NCI-H1694 (cell line): ENCODE measurements around the gene PACS1.

Experiments
- DNase-seq: peaks from one replicate; lab custom pipeline; 2025; lab: John Stamatoyannopoulos, UW

PACS1 gene

DNA sequence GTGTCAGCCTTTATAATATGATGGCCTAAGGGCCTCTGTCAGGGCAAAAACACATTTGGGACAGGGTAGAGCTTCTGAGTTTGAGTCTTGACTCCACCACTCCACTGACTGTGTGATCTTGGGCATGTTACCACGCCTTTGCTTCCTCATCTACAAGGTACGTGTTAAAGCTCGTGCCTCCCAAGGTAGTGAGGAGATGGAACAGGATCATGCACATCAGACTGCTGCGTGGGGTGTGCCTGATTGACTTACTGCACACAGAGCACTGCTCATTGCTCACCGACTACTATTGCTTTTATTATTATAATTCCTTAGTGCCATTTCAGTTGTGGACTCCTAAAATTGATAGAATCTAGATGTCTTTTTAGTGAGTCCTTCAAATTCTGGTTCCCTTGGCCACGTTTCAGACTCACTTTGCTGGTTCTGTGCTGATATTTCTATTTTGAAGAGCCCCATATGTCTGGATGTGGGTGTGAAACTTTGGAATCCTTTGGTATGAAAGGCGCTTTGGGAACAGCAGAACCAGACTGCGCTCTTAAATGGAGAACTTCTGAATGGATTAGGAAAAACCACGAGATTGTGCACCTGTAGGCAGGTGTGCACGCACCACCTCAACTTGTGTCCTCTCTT, 154.3 kb downstream of the PACS1 start:
- DNase-seq: no peak

GRCh38 chr11:66225066-66225465, 155.0 kb downstream of the PACS1 start:
- no peak for DNase-seq

DNA sequence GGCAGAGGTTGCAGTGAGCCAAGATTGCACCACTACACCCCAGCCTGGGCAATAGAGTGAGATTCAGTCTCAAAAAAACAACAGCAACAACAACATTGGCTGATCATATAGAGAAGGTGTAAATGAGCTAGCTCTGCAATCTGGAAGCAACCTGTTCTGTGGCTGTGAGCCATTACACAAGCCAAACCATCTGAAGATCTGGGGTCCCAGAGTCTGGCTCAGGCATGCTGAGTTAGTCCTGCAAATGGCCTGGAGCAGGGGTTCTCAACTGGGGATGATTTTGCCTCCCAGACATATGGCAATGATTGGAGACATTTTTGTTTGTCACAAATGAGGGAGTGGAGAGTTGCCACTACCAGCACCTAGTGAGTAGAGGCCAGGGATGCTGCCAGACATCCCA, 156.0 kb downstream of the PACS1 start:
- no peak for DNase-seq

- no peak for DNase-seq
These were observed 157.6 kb downstream of the PACS1 start for GRCh38 chr11:66227700-66228099.

DNA sequence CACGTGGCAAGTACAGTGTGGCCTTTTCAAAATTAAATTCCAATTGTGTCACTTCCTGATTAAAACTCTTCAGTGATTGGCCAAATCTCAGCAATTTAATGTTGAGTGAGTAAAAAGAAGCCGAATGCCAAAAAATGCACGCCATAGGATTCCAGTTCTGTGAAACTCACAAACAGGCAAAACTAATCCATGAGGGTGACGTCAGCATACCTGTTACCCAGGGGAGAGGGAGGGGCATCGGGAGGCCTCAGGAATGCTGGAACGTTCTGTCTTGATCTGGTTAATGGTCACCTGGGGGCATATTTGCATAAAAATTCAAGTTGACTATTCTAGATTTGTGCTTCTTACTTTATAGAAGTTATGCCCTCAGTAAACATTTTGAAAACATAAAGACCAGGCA, 158.4 kb downstream of the PACS1 start:
- DNase-seq: no peak

DNA sequence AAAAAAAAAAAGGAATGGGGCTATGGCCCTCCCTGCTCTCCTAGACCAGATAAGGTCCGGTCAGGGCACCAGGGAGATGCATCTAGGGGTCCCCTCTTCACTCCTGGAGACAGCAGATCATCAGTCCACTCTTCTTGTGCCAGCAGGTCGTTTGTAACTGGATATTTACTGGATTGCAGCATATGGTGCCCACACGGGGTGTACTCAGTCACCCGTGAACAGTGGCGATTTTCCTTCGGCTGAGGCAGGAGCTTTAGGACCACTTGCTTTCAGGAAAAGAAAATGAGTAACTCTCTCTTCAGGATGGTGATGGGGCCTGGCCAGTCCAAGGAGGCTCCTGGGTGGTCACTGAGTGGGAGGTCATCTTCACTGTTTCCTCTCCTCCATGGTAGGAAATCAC, 160.1 kb downstream of the PACS1 start:
- no peak for DNase-seq

DNA sequence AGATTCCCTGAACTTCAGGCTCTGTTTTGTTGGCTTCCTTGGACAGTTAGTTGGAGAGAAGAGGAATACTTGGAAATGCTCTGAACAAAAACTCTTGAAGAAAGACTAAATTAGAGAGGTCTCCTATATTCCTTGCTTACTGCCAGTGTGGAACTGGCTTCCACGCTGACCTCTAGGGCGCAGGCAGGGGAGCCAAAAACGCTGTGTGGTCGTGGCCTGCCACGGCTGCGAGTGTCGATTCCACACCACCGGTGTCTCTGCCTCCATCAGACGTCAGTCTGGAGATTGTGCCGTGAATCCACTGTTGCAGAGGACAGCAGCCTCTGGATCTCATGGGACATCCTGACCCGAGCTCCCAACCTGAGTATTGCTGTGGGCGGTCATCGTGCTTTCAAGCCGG, 160.9 kb downstream of the PACS1 start:
- DNase-seq: no peak

- DNase-seq: no peak
These were observed 161.5 kb downstream of the PACS1 start for GRCh38 chr11:66231561-66231960.

- DNase-seq: no peak
These were observed 162.7 kb downstream of the PACS1 start for GRCh38 chr11:66232769-66233168.

DNA sequence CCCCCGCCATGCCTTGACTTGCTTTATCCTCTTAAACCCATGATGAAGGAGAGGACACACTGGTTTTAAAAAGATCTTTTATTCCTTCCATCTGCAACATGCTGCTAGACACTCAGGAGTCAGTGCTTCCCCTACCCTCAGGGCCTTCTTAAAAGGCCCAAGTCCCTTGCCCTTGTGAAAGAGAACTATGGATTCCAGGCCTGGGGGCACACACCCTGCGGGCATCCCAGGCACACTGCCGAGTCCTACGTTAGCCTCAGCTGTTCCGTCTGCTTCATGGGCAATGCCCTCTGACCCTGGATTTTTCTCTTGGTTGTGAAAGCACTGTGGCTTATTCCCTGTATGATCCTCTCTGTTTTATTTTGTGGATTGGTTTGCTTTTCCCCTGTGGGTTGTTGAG, 163.2 kb downstream of the PACS1 start:
- no peak for DNase-seq

DNA sequence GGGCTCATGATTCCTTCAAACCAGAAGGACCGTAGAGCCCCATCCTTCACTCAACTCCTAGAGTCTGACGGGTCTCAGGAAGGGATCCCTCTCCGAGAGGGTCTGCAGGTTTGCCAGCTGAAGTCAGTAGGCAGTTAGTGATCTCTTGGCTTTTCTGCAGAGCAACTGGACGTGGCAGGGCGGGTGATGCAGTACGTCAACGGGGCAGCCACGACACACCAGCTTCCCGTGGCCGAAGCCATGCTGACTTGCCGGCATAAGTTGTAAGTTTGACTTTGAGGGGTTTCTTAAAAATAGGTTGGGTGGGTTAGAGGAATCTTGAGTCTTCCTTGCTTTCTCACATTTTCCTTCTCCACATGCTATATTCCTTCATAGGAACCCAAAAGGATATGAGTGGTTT, 165.1 kb downstream of the PACS1 start:
- DNase-seq: no peak

DNA sequence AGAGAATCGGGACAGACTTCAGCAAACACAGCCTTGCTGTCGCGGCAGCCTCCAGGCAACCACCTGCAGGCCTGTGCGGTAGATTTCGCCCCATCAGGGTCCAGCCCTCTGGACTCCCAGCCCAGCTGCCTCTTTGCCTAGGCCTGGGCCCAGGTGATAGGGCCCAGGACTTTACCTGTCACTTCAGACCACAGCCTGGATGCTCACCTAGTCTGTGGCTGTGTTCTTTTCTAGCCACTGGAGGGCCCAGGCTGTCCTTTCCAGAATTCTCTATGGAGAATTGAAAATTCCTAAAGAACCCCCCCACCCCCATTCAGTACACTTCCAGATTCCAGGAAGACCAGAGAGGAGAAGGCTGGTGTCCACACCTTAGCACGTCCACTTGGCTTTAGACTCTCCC, 167.8 kb downstream of the PACS1 start:
- DNase-seq: no peak

GRCh38 chr11:66238786-66239413, 168.8 kb downstream of the PACS1 start:
- no peak for DNase-seq

- DNase-seq: no peak
These were observed 169.4 kb downstream of the PACS1 start for GRCh38 chr11:66239511-66239910.

DNA sequence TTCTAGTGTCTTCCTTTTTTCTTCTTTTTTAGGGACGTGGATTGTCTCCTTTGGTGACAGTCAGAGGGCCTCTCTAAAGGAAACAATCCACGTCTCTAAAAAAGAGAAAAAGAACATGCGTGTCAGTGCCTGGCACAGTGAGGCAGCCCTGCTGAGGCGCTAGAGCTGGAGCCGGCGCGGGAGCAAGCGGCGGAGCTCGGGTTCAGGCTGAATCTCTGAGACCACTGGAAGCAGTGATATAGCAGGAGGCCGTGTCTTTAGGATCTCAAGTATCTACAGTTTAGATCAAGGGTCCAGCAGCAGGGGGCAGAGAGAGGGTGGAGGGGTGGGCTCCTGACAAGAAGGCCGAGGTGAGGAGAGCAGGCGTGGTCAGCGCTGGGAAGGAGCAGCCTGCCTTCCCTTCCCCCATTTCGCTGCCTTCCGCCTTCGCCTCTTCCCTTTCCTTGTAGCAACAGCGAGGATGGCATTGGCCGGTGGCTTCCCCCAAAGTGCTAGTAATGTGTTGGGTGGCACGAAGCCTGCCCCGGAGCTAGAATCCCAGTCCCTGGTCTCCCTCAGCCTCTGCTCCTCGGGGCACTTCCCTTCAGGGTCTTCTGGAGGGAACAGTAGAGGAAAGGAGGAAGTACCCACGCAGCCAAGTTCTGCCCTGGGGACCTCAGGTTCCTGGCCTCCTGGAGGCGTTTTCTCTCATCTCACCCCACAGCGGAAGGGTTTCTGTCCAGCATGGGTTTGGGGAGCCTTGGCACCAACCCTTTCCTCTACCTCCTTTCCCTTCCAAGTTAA, 170.1 kb downstream of the PACS1 start:
- no peak for DNase-seq

DNA sequence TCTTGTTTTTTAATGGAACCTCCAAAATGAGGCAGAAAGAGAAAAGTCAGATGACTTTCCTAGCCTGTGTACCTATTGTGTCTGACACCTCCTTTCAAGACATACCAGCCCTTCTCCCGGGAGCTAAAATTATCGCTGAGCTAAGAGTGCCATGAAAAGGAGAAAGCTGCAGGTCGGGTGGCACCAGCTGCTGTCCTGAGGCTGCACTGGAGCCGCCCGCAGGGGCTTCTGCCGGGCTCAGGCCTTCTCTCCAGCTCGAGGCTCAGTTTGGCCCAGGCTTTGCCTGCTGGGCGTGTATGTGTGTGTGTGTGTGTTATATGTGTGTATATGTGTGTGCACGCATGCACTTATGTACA, 170.7 kb downstream of the PACS1 start:
- DNase-seq: no peak

DNA sequence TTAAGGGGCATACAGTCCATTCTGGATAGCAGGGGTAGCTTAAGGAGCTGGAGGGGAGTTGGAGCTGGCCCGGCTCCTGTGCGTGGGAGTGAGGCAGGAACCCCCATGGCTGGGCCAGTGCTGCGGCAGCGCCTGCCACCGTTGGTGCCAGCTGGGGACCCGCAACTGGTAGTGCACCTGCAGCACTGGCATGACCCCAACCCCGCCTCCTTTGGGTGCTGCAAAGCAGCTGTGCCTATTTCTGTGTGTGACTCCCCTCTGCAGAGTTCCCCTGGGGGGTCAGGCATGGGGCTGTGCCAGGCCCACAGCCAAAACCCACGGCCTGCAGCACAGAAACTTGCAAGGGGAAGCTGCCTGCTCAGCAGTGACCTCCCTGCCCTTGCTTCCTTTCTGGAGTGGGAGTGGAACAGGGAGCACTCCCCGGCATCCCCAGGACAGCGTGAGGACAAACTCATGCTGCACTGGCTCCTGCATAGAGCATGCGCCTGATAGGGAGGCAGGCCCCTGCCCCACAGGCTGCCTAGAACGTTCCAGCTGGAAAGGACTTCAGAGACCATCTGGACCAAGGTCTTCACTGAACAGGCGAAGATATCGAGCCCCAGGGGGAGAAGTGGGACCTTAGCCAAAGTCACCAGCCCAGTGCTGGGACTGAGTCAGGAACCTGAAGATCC, 172.2 kb downstream of the PACS1 start:
- no peak for DNase-seq

DNA sequence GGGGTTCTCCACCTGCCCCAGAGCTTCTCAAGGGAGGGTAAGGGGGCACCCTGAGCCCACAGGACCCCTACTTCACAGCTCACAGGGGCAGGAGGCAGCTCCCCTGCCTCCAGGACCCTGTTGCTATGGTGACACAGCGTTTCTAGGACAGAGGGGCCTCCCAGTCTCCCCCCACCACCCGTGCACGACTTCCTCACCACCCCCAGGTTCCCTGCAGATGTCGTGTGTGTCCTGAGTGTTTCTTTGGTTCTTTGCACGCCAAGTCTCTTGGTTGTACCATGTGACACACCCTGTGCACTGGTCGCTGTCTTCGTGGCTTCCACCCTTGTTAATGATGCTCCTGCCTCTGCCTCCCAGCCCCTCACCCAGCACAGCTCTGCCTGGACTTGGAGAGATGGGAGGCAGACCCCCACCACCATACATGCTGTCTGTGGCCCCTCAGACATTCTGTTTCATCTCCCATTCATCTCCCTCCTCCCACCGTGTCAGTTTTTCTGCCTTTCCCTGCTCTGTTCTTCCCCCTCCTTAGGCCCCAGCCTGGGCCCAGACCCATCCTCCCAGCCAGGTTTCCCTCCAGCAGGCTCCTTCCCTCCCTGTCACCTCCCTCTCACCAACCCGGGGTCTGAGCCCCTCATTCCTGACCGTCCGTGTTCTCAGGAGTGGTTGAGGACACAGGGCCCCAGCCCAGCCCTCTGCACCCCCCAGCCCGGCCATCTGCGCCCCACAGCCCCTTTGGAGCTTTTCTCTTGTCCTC, 173.9 kb downstream of the PACS1 start:
- DNase-seq: no peak

DNA sequence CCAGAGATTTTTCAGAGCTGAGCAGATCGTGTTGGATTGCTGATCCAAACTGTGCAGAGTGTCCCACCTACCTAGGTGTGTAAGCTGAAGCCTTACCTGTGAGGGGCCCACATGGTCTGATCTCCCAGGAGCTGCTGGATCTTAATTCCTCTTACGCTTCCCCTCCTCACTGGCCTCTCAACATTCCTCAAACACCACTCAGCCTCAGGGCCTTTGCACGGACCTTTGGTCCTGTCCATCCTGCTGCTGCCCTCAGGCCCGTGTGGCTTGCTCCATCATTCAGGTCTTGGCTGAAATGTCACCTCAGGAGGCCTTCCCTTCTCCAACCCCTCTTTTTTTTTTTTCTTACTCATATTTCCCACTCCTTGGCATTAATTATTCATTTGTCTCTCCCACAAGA, 177.2 kb downstream of the PACS1 start:
- no peak for DNase-seq

GRCh38 chr11:66247801-66248200, 177.7 kb downstream of the PACS1 start:
- no peak for DNase-seq

DNA sequence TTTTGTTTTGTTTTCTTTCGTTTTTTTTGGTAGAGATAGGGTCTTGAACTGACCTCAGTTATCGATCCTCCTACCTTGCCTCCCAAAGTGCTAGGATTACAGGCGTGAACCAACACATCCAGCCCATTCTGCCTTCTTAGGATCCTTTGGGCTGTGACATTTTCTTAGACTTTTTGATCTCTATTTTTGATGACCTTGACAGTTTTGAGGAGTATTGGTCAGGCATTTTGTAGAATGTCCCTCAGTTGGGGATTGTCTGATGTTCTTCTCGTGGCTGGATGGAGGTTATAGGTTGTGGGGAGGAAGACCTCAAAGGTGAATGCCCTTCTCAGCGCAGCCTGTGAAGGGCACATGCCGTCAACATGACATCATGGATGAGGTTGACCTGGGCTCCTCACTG, 178.8 kb downstream of the PACS1 start:
- DNase-seq: no peak

GRCh38 chr11:66251809-66252208, 181.7 kb downstream of the PACS1 start:
- DNase-seq: no peak
